Nephron (organoid): ENCODE data around the gene MMADHC.

Experiments used
- H3K27ac Mint-ChIP-seq, 3 experiments: 2 replicates each; pipeline ENCODE4 v1.8.0; 2020; ENCODE audit warnings: mixed read lengths in 3 of 3, mild to moderate bottlenecking in 2 of 3, moderate library complexity in 1 of 3
- H3K27me3 Mint-ChIP-seq: 2 replicates; pipeline ENCODE4 v1.8.0; 2021; ENCODE audit warnings: low read depth, mild to moderate bottlenecking, moderate library complexity, mixed read lengths
- H3K36me3 Mint-ChIP-seq: 2 replicates; pipeline ENCODE4 v1.8.0; 2020; ENCODE audit warnings: low read depth, mixed read lengths
- H3K4me1 Mint-ChIP-seq: 2 replicates; pipeline ENCODE4 v1.8.0; 2020; ENCODE audit warnings: mixed read lengths
- H3K4me3 Mint-ChIP-seq, 3 experiments: 2 replicates each; pipeline ENCODE4 v1.8.0; 2020; ENCODE audit warnings: mild to moderate bottlenecking in 3 of 3, mixed read lengths in 3 of 3, moderate library complexity in 2 of 3
- H3K9me3 Mint-ChIP-seq: 2 replicates; pipeline ENCODE4 v1.8.0; 2020; ENCODE audit warnings: mixed read lengths
- TF ChIP-seq, protein P1 (sequence below), 3 experiments: fragments of 200-600 bp; sonication (generic); IDR thresholded peaks; one replicate each; pipeline ENCODE4 v1.5.0; 2021; ENCODE audit warnings: antibody characterized with exemption in 3 of 3; ENCODE audit not compliant: unreplicated experiment in 3 of 3

MMADHC gene

GRCh38 chr2:149527998-149528755 is 59.4 kb downstream of the MMADHC start:
- TF ChIP-seq, protein P1, sequence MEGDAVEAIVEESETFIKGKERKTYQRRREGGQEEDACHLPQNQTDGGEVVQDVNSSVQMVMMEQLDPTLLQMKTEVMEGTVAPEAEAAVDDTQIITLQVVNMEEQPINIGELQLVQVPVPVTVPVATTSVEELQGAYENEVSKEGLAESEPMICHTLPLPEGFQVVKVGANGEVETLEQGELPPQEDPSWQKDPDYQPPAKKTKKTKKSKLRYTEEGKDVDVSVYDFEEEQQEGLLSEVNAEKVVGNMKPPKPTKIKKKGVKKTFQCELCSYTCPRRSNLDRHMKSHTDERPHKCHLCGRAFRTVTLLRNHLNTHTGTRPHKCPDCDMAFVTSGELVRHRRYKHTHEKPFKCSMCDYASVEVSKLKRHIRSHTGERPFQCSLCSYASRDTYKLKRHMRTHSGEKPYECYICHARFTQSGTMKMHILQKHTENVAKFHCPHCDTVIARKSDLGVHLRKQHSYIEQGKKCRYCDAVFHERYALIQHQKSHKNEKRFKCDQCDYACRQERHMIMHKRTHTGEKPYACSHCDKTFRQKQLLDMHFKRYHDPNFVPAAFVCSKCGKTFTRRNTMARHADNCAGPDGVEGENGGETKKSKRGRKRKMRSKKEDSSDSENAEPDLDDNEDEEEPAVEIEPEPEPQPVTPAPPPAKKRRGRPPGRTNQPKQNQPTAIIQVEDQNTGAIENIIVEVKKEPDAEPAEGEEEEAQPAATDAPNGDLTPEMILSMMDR (IDR thresholded peaks at IDR 0.05; ENCODE audit: unreplicated experiment in 3 of 3), result no peak
- no peak overlapping the region for H3K4me3 Mint-ChIP-seq
- H3K36me3 Mint-ChIP-seq, result no peaks in the 10 kb centered on the region
- H3K9me3 Mint-ChIP-seq, result peaks cover 11% of the 10 kb centered on the region
- no peaks in the 10 kb centered on the region for H3K27me3 Mint-ChIP-seq
- peak overlapping the region in 1 of 3 experiments; percentile 51 for H3K27ac Mint-ChIP-seq
- H3K4me1 Mint-ChIP-seq, result peaks cover 5% of the 10 kb centered on the region

DNA sequence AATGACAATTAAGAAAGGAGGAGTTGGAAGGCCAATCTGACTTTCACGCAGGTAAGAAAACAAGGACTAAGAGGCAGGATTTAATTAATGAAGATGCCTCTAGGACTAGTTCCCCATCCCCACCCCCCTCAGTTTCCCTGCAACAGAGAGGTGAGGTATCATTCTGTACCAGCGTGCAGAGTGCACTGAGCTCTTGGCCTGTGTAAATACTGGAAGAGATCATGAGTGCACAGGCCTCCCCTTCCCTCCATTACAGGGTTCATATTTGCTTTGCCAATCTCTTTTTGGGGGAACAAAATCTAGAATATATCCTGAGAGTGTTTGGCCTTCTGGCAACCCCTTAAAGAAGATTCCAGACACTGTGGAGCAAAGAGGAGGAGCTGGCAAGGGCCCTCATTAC is 60.9 kb downstream of the MMADHC start:
- TF ChIP-seq, protein P1 (IDR thresholded peaks at IDR 0.05; ENCODE audit: unreplicated experiment in 3 of 3), result no peak
- Mint-ChIP-seq H3K4me3 (no peak overlapping the region), H3K27me3 (no peaks in the 10 kb centered on the region), H3K36me3 (no peaks in the 10 kb centered on the region), H3K4me1 (peaks cover 5% of the 10 kb centered on the region), H3K27ac (no peak overlapping the region), H3K9me3 (peaks cover 22% of the 10 kb centered on the region)

DNA sequence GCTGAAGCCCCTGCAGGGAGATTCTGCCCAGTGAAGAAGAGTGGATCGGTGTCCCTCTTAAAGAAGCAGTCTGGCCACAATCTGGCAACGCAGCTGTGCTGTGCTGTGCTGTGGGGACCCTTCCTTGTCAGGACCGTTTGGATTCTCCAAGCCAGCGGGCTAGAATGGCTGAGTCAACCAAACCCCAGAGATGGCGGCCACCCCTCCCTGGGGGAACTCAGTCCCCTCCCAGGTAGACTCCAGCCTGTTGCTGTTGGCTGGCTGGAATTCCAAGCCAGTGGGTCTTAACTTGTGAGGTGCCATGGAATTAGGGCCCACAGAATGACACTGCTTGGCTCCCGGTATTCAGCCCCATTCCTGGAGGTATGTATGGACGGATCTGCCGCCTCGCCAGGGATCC is 62.3 kb downstream of the MMADHC start:
- TF ChIP-seq, protein P1 (IDR thresholded peaks at IDR 0.05; ENCODE audit: unreplicated experiment in 3 of 3), result no peak
- H3K4me3 Mint-ChIP-seq, result no peak overlapping the region
- no peaks in the 10 kb centered on the region for H3K27me3 Mint-ChIP-seq
- no peak overlapping the region for H3K27ac Mint-ChIP-seq
- peaks cover 5% of the 10 kb centered on the region for H3K4me1 Mint-ChIP-seq
- no peaks in the 10 kb centered on the region for H3K36me3 Mint-ChIP-seq
- peaks cover 26% of the 10 kb centered on the region for H3K9me3 Mint-ChIP-seq
